Measurements from ENCODE around the gene CCN6.

DNA sequence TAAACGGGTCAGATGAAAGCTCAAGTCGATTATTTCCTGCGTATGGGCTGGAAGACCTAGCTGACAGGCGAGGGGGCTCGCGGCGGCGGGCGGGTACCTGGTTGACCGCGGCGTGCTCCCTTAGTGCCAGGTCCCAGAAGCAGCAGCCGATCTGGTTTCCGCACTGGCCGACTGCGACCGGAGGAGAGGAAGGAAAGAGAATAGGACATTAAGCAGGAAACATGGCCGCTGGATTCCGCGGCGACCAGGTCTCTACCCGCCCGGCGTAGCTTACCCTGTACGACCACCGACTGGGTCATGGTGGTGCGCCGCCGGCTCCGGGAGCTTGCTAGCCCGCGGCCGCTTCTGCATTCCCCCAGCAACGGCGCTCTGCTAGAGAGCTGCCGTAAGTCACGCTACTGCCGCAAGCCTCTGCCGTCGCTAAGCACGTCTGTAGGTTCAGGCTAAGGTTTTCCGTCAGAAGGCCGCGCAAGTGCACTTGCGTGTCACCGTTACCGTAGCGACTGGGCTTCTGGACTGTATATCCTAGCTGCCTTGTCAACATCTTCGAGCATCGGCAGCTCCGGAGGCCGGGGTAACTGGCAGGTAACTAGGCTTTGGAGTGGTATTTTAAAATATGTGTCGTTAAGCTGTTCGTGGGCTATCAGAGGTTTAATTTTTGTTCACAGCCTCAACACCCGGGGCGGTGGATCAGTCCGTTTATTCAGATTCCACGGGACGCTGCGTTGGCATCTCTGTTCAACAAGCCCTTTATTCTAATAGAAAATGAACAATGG, 33.4 kb downstream of the CCN6 start, which contains the start of the genes FAM229B and TUBE1:
- TF ChIP-seq EZH2 (optimal IDR thresholded peaks at IDR 0.05; ENCODE audit: low read depth, low read length) (no peak), EZH2phosphoT487 (IDR thresholded peaks at IDR 0.05; ENCODE audit: low read length) (no peak)
- TF ChIP-seq, protein P1, sequence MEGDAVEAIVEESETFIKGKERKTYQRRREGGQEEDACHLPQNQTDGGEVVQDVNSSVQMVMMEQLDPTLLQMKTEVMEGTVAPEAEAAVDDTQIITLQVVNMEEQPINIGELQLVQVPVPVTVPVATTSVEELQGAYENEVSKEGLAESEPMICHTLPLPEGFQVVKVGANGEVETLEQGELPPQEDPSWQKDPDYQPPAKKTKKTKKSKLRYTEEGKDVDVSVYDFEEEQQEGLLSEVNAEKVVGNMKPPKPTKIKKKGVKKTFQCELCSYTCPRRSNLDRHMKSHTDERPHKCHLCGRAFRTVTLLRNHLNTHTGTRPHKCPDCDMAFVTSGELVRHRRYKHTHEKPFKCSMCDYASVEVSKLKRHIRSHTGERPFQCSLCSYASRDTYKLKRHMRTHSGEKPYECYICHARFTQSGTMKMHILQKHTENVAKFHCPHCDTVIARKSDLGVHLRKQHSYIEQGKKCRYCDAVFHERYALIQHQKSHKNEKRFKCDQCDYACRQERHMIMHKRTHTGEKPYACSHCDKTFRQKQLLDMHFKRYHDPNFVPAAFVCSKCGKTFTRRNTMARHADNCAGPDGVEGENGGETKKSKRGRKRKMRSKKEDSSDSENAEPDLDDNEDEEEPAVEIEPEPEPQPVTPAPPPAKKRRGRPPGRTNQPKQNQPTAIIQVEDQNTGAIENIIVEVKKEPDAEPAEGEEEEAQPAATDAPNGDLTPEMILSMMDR (IDR thresholded peaks at IDR 0.05; ENCODE audit: low read length), result no peak

Measured in MM.1S (cell line).